HG02610 (cell line): ENCODE results near the gene PDAP1.
"Not testable (repeated sequence)": the region's sequence is repeated elsewhere in the genome, so short reads cannot be mapped to it uniquely, and the experiment has no call there.

ENCODE experiments used
- ATAC-seq: cut with Tn5 transposase; IDR thresholded peaks from one replicate; pipeline ENCODE4 v1.9.1; 2021; ENCODE audit warnings: mild to moderate bottlenecking, moderate library complexity; ENCODE audit not compliant: unreplicated experiment

PDAP1 gene

DNA sequence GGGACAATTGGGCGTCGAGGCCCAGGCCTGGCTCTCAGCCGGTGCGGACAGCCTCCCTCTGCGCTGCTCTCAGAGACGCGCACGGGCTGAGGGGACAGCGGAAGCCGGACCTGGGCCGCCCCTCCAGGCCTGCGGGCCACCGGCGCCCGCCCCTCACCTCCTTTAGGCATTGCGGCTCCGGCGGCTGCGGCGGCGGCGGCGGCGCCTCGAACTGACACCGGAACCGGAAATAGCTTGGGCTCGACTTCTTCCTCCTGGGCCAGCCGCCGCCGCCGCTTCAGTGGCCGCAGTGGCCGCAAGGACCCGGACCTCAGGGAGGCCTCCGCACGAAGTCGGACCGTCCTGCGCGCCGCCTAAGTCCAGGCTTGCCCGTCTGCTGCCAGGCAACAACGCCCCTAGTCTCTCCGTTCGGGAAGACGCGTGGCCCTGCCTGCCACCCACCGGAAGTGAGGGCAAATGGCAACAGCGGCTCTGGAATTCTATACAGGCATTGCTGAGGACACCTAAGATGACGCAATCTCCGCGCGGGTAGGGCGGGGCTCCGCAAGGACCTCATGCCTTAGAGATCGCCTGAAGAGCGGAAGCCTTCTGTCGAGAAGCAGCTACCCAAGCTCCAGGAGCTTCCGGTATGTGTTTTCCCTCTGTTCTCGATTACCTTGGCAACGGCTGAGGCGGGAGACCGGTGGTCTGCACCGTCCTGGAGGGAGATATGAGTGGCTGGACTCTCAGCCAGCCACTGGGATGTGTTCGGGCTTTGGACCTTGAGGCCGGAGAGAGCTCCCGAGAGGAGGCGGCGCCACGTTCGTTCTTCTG is at the start of gene PDAP1, which contains the start of gene BUD31:
Gene PDAP1 (minus strand): TSS at position 219 of the 813 bp plus-strand sequence. CDS start 49 bp downstream, at position 170.
Gene BUD31 (plus strand): TSS at position 591 of the 813 bp plus-strand sequence. CDS start 2,124 bp downstream, outside the sequence.
- ATAC-seq: peak; percentile 79

GRCh38 chr7:99457650-99458493 is 49.5 kb upstream of the PDAP1 start:
- no peak for ATAC-seq

- no peak for ATAC-seq
These were observed 48.8 kb upstream of the PDAP1 start for GRCh38 chr7:99457050-99457649.

DNA sequence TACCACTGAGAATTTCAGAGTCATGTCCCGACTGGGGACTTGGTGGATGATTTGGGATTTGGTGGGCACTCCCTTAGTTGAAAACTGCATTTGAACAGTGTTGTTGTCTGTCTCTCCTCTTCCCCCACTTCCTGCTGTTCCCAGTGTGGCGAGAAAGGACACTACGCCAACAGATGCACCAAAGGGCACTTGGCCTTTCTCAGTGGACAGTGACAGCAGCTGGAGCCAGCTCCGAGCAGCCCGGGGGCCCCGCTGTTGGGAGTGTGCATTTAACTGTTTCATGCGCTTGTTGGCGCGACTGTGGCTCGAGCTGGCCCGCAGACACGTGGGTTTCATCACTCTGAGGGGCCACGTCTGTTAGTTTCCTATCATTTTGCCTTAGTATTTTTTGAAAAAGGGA is 47.9 kb upstream of the PDAP1 start:
- no peak for ATAC-seq

DNA sequence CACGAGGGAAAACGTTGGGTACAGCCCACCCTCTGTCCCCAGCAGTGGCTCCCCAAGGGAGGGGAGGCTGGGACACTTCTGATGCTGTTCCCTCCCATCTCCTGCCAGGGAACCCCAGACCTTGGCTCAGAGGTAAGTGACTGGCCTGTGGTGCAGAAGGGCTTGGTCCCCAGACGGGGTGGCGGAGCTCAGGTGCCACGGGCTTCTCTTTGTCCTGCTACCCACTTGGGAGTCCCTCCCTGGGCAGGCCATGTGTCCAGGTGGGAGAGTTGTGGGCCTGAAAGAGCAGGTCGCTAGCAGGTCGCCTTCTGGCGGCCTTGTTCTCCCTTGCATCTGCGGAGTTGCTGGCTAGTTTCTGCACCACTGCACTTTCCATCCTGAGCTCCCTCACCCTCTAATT is 47.5 kb upstream of the PDAP1 start:
- ATAC-seq: no peak

DNA sequence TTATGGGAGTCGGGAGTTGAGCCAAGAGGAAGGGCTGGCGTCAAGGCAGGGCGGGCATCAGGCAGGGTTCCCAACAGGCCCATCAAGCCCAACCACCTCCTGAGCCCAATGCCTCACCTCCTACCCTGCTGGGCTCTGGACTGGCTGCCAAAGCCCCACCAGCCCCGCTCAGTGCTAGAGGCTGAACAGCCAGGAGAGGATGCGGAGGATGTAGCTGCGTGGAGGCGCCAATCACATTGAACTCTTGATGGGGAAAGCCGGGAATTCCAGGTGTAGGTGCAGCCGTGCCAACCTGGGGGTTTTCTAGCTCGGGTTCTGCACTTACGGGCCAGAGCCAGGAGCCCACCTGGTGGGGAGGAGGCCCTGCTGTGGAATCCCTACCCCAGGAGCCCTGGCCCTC is 44.7 kb upstream of the PDAP1 start:
- no peak for ATAC-seq

DNA sequence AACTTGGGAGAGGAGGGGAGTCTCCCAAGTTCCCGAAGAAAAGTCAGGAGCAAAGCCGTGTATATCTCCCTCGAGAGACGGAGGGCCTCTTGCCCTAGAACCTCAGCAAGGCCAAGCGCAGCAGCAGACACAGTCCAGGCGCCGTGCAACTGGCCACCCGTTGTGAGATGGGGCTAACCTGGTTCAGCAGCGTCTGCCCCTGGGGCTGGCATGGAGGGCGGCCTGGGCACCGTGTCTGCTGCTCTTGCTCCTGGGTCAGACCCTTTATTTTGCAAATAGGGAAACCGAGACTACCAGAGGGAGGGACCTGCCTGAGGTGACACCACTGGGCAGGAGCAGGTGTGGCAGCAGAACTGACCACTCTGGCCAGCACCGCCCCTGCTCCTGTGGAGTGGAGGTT is 44.1 kb upstream of the PDAP1 start:
- no peak for ATAC-seq

DNA sequence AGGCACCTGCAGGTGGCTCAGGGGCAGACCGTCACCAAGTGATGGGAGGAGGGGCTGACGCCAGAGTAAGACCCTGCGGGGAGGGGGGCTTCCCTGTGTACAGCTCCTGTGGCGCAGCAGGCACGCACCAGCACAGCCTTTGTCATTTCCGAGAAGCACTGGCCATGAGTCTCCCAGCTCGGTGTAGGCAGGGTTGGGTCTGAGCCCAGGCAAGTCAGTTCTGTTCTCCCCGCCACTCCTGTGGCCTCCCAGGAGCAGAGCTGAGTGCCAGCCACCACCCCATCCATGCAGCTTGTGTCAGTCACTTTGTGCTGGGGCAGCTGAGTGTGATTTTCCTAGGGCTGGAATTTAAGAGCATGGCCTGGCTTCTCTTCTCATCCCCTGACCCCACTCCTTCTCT is 43.5 kb upstream of the PDAP1 start:
- no peak for ATAC-seq

GRCh38 chr7:99449326-99449725 is 40.9 kb upstream of the PDAP1 start:
- ATAC-seq: no peak

- no peak for ATAC-seq
These were observed 40.5 kb upstream of the PDAP1 start for GRCh38 chr7:99448855-99449254.

- ATAC-seq: no peak
These were observed 39.5 kb upstream of the PDAP1 start for GRCh38 chr7:99447943-99448342.

DNA sequence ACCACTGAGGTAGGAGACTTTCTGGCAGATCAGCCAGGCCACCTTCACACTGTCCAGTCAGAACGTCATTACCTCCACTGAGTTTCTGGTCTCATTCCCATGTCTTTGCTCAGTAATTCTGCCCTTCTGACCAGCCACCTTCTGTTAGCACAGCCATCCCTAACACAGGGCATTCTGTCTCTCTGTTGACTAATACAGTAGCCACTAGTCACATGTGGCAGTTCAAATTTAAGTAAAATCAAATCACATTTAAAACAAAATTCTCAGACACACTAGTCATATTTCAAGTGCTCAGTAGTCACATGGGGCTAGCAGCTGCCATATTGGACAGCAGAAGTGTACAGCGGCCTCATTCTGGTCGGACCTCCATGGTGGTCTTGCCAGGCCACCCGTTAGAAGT is 37.7 kb upstream of the PDAP1 start:
- ATAC-seq: no peak

- ATAC-seq: no peak
These were observed 31.8 kb upstream of the PDAP1 start for GRCh38 chr7:99440195-99440594.

DNA sequence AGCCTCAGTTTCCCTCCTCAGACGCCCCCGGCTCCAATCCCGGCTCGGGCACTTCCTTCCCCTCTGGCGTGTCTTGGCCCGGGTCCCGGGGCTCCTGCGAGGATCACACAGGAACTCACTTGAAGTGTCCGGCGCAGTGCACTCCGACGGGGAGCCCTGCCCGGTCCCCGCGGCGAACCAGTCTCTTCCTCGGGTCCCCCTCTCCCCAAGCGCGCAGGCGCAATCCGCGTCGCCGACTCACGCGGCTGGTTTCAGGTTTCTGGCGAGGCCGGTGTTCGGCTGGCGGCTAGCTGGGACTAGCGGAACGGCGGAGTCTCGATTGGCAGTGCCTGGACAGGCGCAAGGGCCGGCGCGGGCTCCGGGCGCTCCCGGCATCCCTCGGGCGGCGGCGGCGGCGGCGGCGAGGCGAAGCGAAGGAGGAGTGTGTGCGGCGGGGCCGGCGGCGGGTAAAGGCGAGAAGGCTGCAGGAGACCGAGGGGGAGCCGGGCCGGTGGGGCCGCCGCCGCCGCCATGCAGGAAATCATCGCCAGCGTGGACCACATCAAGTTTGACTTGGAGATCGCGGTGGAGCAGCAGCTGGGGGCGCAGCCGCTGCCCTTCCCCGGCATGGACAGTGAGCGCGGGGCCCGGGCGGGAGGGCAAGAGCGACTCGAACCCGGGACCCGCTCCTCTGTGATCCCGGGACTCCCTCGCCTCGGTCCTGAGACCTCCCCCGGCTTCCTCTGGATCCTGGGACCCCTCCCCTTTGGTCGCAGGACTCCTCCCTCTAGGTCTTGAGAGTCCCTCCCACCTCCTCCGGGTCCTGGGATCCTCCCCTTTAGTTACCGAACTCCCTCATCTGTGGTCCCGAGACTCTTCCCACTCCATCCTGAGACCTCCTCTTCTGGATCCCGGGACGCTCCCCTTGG is 30.4 kb upstream of the PDAP1 start, which contains the start of the genes CPSF4 and PTCD1:
Gene CPSF4 (plus strand): TSS at position 371 of the 908 bp plus-strand sequence. CDS start 140 bp downstream, at position 511.
Gene PTCD1 (minus strand): TSS at position 226 of the 908 bp plus-strand sequence. CDS start 3,556 bp downstream, outside the sequence.
- ATAC-seq: peak; percentile 90

DNA sequence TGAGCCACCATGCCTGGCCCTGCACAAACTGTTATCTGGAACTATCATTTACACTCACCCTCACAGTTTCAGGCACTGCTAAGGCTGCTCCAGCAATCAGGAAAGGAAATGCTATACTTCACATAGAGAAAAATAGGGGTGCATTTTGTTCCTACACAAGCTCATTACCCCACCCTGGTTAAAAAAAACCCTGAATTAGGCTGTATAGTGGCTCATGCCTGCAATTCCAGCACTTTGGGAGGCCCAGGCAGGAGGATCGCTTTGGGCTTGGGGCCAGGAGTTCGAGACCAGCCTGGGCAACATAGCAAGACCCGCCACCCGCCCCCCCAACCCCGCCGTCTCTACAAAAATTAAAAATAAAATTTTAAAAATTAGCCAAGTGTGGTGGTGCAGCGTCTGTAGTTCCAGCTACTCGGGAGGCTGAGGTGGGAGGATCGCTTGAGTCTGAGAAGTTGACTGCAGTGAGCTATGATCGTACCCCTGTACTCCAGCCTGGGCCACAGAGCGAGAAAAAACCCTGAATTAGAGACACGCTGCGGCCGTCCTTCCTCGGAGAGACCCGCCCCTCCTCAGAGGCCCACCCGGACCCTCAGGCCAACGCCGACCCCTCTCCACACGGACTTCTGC is 29.7 kb upstream of the PDAP1 start:
- peak; percentile 1 for ATAC-seq

- no peak for ATAC-seq
These were observed 24.8 kb upstream of the PDAP1 start for GRCh38 chr7:99433158-99433557.

DNA sequence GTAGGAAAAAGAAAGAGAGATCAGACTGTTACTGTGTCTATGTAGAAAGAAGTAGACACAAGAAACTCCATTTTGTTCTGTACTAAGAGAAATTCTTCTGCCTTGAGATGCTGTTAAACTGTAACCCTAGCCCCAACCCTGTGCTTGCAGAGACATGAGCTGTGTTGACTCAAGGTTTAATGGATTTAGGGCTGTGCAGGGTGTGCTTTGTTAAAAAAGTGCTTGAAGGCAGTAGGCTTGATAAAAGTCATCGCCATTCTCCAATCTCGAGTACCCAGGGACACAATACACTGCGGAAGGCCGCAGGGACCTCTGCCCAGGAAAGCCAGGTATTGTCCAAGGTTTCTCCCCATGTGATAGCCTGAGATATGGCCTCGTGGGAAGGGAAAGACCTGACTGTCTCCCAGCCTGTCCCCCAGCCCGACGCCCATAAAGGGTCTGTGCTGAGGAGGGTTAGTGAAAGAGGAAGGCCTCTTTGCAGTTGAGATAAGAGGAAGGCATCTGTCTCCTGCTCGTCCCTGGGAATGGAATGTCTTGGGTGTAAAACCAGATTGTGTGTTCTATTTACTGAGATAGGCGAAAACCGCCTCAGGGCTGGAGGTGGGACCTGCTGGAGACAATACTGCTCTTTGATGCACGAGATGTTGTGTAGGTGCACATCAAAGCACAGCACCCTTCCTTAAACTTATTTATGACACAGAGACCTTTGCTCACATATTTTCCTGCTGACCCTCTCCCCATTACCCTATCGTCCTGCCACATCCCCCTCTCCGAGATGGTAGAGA is 23.6 kb upstream of the PDAP1 start:
- not testable (repeated sequence) for ATAC-seq

- ATAC-seq: no peak
These were observed 21.4 kb upstream of the PDAP1 start for GRCh38 chr7:99429756-99430155.
